ENCODE measurements around the gene SH2D7. TPM values are rescaled to one million over a fixed set of nuclear protein-coding genes. Genes with fewer than 3 reads are reported as not detected.

Gene SH2D7
- total RNA-seq, 1 experiment from 2014 or later = not detected

DNA sequence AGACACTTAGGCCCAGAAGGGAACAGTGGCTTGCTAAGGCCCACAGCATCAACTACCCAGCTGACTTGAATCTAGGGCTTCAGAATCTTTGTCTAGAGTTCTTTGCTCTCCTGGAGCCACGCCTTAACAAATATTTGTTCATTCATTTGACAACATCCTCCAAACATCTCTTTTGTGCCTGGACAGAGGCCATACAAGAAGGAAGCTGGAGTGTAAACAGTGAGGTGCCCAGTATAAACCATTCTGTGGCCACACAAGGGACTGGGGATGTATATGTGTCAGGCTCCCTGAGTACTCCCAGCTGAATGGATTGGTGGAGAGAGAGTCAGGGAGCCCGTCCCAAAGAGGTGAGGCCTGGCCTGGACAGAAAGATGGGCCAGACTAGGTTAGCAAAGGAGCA lies 35.5 kb downstream of the SH2D7 start:
- H3K4ac ChIP-seq (ENCODE audit: low read depth, low read length) = no peak overlapping the region
- H3K27ac ChIP-seq (ENCODE audit: insufficient read length, low read depth, low read length) = no peak overlapping the region
- Mint-ChIP-seq H3K9me3 (no peaks in the 10 kb centered on the region; a peak in 1 of 5 replicates), H3K4me1 (peaks cover 22 to 27% of the 10 kb centered on the region in 2 experiments), H3K36me3 (ENCODE audit: insufficient read depth in 1 of 3, low read depth in 3 of 3) (peaks cover 0 to 3% (median 3%) of the 10 kb centered on the region in 3 experiments; a peak in 4 of 7 replicates), H3K4me3 (peak overlapping the region in 1 of 2 experiments; percentile 50; a peak in 2 of 5 replicates), H3K27ac (peak overlapping the region in 2 of 3 experiments; percentile 56 to 79; a peak in 3 of 7 replicates), H3K27me3 (ENCODE audit: low read depth) (peaks cover 2% of the 10 kb centered on the region; the same call in 1 of the 2 replicates)
- no peaks in the 10 kb centered on the region for H3K79me1 ChIP-seq (ENCODE audit: insufficient read depth, low read depth, low read length, poor library complexity, severe bottlenecking)
- H3T11ph ChIP-seq (ENCODE audit: low read length) = no peak overlapping the region
- H2BK12ac ChIP-seq (ENCODE audit: insufficient read length, low read depth, low read length) = no peak overlapping the region
- no peaks in the 10 kb centered on the region for H3K27me3 ChIP-seq (ENCODE audit: insufficient read depth, low read length)
- H3K9ac ChIP-seq (ENCODE audit: extremely low read depth, insufficient read length, low read length) = no peak overlapping the region
- TF ChIP-seq, protein P1, sequence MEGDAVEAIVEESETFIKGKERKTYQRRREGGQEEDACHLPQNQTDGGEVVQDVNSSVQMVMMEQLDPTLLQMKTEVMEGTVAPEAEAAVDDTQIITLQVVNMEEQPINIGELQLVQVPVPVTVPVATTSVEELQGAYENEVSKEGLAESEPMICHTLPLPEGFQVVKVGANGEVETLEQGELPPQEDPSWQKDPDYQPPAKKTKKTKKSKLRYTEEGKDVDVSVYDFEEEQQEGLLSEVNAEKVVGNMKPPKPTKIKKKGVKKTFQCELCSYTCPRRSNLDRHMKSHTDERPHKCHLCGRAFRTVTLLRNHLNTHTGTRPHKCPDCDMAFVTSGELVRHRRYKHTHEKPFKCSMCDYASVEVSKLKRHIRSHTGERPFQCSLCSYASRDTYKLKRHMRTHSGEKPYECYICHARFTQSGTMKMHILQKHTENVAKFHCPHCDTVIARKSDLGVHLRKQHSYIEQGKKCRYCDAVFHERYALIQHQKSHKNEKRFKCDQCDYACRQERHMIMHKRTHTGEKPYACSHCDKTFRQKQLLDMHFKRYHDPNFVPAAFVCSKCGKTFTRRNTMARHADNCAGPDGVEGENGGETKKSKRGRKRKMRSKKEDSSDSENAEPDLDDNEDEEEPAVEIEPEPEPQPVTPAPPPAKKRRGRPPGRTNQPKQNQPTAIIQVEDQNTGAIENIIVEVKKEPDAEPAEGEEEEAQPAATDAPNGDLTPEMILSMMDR (conservative IDR thresholded peaks at IDR 0.05) = no peak
- no peak overlapping the region for H3K56ac ChIP-seq (ENCODE audit: insufficient read length, low read depth, low read length)
- no peak overlapping the region for H4K91ac ChIP-seq (ENCODE audit: insufficient read length, low read depth, low read length)
- H3K4me1 ChIP-seq (ENCODE audit: insufficient read depth, low read length) = peaks cover 3% of the 10 kb centered on the region; the same call in 1 of the 2 replicates
- no peak overlapping the region for H4K5ac ChIP-seq (ENCODE audit: insufficient read length, low read depth, low read length)
- H2BK15ac ChIP-seq (ENCODE audit: low read depth, low read length) = no peak overlapping the region
- no peaks in the 10 kb centered on the region for H3K79me2 ChIP-seq (ENCODE audit: insufficient read depth, low read length)
- H3K18ac ChIP-seq (ENCODE audit: insufficient read length, low read depth, low read length) = no peak overlapping the region
- WGBS (ENCODE audit: extremely low coverage, insufficient read length, low lambda C conversion rate) = no CpG with 5 or more reads among the region's 2 CpGs
- no peak overlapping the region for H2BK5ac ChIP-seq (ENCODE audit: insufficient read length, low read length)
- no peak overlapping the region for H3K14ac ChIP-seq (ENCODE audit: insufficient read depth, low read length)
- H2AK5ac ChIP-seq (ENCODE audit: insufficient read length, low read length) = no peak overlapping the region
- H3K9me3 ChIP-seq (ENCODE audit: control insufficient read depth, low read depth, low read length) = no peaks in the 10 kb centered on the region
- no peak overlapping the region for H2BK20ac ChIP-seq (ENCODE audit: low read depth, low read length, poor library complexity, severe bottlenecking)
- H3K4me2 ChIP-seq (ENCODE audit: insufficient read depth, insufficient read length, low read length) = no peak overlapping the region
- no peak overlapping the region for H2BK120ac ChIP-seq (ENCODE audit: low read depth, low read length, poor library complexity, severe bottlenecking)
- no peak overlapping the region for H4K8ac ChIP-seq (replicated peaks; ENCODE audit: insufficient read length, low read depth, low read length)
- no peak overlapping the region for H3K23ac ChIP-seq (ENCODE audit: insufficient read length, low read depth, low read length)
- H3K23me2 ChIP-seq (ENCODE audit: insufficient read length, low read depth, low read length, poor library complexity, severe bottlenecking) = peaks cover 6% of the 10 kb centered on the region
- no peak for DNase-seq
- no peak overlapping the region for H2AFZ ChIP-seq (ENCODE audit: low read length)
- no peaks in the 10 kb centered on the region for H4K20me1 ChIP-seq (ENCODE audit: control insufficient read depth, insufficient read depth, insufficient read length)
